DMS153 (cell line): ENCODE data around the gene NET1.

Source experiments
- DNase-seq: peaks from one replicate; lab custom pipeline; 2025; lab: John Stamatoyannopoulos, UW

The NET1 gene

GRCh38 chr10:5442065-5442989 is 30.0 kb downstream of the NET1 start:
- peak; percentile 7 for DNase-seq

DNA sequence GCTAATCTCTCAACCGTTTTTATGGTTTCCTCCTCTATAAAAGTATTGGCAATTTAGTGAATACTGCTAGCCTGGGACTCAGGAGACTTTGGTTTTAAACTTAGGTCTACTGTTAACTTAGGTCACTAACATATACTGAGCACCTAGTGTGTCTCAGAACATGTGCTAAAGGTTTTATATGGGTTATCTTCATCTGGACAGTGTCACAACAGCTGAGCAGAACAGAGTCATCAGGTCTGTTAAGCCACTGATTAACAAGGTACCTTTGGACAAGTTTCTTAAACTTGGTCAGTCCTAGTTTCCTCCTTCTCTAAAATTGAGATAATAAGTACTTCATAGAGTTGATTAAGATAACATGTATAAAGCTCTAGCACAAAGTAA is 30.6 kb downstream of the NET1 start:
- no peak for DNase-seq

DNA sequence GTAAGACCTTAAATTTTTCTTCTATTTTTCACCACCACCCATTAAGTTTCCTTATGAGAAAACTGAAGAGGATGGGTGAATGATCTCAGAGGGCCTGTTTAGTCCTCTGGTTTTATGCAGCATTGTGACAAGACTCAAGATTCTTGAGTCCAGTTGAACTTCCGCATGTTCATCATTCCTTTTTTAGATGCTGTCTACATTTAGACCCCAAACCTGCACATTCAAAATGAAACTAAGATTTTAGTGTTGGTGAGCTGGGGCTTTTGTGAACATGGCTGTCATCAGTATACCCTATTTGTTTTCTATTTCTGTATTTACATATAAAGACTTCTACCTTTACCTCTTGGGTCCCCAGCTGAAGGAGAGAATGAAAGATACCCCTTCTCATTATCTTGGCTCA is 31.1 kb downstream of the NET1 start:
- DNase-seq, result no peak

GRCh38 chr10:5445006-5445405 is 32.6 kb downstream of the NET1 start:
- DNase-seq, result no peak

GRCh38 chr10:5446390-5446926 is 34.1 kb downstream of the NET1 start:
- DNase-seq, result peak; percentile 74

GRCh38 chr10:5447056-5447455 is 34.7 kb downstream of the NET1 start:
- no peak for DNase-seq

DNA sequence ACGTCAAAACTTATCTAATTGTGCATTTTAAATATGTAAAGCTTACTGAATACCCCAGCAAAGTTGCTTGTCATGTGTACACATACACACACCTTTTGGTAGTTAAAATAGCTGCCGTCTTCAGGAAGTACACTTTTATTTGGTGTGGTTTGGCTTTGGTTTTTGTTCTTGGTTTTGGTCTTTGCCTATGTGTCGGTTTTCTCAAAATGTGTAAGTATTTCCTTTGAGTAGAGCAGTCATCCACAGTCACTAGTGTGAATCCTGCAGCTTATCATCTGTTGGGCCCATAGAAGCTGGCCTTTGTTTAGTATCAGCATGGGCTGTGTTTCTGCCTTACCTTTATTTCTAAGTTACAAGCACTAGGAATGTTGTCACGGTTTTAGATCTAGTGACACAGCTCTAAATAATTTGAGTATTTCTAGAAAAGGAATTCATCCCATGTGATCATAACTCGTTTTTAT is 35.3 kb downstream of the NET1 start:
- DNase-seq, result no peak

DNA sequence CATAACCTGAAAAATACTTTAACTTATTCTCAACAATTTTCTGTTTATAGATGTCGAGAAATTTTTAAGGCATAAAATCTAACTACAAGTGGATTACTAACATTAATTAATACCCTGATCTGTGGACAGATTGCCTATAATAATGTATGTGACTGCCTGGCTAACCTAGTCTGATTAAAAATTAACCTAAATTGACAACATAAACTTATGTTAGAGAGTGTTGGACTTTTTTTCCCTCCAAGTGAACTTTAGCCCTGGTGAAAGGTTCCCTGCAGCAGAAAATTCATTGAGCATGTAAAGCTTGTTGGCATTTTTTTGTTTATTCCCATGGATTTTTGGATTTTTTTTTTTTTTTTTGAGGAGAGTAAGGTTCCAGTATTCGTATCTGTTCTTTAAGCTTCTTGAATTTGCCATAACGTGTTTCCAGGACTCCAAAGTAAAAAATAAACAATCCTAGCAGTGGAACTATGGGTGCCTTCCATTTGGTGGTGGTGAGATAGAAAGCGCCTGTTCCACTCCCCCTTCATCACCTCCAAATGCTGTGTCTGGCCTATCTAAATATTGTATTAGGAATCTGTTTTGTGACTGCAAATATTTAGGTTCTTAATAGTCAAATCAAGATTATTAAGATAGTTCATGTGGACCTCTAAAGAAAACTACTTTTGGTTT is 36.1 kb downstream of the NET1 start:
- no peak for DNase-seq

DNA sequence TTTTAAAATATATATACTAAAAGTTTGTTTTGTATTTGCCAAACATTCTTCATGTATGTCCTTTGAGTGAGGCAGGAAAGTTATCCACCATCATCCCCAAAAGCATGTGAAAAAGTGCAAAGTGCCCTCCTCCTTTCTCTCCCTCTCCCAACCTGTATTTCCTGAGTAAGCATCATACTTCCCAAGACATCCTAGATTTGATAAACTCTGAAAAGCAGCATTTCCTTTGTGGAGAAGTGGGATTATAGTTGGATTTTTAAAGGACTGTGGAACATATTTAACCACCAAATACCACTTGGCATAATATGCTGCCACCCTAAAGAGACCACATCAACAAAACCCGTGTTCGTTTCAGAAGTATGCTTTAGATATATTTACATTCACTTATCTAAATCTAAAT is 36.9 kb downstream of the NET1 start:
- DNase-seq, result no peak

GRCh38 chr10:5449823-5450222 is 37.5 kb downstream of the NET1 start:
- no peak for DNase-seq

DNA sequence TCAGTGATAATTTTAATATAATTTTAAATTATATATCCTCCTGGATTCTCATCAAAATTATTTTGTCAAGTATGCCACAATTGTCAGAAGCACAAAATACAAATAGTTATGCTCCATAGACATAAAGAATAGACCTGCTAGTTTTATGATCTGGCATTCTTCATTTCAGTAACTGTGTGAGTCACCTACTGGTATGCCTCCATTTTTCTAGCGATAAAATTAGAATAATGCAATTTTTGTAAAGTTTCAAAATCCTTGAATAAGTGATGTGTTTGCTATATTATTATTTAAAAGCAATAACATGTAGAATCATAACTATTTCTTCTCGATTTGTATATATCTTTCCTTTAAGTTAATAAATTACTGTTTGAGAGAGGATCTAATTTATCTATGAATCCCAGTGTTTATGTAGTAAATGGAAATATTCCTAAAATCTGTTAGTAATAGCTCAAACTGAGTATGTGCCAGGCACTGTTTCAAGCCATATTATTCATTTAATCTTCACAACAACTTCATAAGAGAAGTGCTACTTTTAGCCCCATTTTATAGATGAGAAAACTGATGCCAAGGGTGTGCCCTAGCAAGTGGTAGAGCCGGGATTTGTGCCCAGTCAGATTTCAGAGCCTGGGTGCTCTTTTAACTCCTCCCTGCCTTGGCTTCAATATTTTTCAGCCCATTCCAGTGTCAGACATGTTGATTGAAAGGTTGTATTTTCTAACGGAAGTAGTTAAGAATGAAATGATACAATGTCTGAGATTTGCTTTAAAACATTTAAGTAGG is 38.4 kb downstream of the NET1 start:
- DNase-seq, result no peak

DNA sequence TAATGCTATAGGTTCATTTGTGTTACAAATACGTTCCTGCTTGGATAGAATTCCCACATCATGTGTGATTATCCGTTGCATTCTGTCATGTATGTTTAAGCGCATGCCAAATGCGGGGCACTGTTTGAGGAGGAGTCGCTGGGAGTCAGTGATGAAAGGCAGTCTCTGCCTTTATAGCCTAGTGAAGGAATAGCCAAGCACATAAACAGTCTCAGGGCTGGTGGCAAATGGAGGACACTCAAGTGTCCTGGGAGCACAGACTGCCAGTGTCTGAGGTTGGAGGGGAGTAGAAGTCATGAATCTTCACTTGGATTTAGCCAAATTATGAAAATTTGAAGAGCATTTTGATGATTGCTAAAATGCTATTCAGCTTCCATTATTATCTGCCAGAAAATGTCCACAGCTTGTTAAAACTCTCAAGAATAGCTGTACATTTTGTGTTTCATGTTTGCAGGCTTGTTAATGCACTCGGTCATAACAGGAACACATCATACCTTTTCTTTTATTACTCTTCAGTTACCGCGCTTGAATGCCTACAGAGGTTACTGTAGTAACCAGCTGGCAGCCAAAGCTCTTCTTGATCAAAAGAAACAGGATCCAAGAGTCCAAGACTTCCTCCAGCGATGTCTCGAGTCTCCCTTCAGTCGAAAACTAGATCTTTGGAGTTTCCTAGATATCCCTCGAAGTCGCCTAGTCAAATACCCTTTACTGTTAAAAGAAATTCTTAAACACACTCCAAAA is 41.6 kb downstream of the NET1 start:
- DNase-seq, result no peak

DNA sequence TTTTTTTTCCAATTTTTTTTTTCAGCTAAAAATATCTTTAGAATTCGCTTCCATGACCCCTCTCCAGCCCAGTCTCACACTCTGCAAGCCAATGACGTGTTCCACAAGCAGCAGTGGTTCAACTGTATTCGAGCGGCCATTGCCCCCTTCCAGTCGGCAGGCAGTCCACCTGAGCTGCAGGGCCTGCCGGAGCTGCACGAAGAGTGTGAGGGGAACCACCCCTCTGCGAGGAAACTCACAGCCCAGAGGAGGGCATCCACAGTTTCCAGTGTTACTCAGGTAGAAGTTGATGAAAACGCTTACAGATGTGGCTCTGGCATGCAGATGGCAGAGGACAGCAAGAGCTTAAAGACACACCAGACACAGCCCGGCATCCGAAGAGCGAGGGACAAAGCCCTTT is 44.2 kb downstream of the NET1 start:
- no peak for DNase-seq

DNA sequence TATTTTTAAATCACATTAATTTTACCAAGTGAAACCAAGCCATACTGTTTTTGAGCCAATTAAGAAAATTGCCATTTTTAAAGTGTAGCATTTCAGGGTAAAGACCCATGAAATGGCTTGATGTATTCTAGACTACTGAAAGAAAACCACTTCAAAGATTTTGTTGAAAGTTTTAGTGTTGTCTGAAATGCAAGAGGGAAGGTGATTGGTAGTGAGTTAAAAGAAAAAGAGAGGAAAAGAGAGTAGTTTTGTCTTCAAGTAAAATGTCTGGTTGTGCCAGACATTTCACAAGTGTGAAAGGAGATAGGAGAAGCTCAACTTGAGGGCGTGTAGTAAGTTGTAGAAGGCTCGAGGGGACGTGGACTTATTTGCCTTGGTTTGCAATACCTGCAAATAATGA is 45.4 kb downstream of the NET1 start:
- no peak for DNase-seq

DNA sequence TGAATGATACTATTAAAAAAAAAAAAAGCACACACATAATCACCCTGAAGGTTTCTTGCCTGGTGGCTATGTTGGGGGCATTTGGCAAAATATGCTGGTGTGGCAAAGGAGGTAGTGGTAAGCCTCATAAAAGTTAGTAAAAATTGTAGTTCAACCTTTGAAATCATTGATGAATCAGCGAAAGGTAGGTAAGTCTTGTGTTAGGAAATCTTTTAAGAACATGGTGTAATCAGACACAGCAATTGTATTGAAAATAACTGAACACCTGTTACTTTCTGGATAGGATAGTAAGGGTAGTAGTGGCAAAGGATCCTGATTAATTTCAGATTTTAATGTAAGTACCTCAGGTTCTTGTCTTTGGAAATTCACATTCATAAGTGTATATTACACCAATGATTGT is 46.1 kb downstream of the NET1 start:
- no peak for DNase-seq

DNA sequence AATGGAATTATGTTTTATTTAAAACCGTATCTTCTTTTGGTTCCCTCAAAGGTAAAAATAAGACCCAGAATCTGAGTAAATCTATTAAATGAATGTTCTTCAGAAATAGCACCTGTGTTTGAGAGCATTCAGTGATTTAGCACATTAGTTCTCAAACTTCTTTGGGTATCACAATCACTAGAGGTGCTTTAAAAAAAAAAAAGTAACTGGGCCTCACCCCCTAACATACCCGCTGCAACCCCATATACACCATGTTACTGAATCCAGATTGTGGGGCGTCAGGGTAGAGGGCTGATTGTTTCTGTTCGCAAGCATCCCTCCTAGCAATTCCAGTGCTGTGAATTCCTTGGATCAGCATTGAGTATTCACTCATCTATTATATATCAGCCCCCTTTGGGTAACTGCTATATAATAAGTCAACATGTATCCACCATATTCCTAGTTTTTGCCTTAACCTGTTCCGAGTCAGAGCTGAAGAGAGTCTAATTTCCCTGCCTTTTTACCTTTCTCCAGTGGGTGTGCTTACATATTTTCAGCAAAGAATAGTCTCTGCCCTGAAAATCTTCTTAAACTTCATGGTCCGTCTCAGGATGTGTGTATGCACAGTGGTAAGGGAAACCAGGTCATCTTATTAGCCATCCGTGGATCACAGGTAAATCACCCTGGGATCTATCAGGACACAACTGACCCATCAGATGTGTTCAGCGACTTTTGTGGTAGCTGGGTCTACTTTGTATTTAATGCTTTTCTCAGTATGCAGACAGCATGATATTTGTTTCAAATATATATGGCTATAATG is 46.8 kb downstream of the NET1 start:
- DNase-seq, result no peak

DNA sequence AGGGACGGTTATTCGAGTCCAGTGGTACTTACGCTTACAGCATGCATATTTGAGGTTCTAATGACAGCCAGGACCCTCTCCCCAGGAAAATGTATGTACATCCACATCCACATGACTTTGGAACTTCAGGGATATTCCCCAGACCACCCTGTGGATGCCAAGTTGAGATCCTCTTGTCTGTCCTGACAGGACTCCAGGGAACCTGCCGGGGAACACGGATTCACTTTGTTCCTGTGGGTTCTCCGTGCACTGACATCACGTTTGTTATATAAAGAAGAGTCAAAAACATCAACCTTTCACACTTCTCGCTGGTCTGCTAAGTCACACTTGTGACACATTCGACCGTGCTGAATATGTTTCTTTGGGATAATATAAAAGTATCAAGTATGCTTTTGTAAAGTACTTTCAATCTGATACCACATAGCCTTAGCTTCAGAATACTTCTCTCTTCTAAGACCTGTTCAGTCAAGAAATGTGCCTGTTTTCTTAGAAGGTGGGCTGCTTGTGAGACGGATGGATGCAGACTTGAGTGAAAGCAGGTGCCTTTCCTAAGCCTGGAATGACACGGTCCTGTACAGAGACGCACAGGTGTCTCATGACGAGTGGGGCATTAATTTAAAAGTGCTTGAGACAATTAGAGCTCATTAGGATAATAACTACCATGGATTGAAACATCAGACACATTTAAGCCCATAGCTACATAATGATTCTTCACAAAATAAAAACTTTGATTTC is 48.3 kb downstream of the NET1 start:
- DNase-seq, result no peak

- no peak for DNase-seq
Observed at GRCh38 chr10:5461203-5461588, 48.8 kb downstream of the NET1 start.

DNA sequence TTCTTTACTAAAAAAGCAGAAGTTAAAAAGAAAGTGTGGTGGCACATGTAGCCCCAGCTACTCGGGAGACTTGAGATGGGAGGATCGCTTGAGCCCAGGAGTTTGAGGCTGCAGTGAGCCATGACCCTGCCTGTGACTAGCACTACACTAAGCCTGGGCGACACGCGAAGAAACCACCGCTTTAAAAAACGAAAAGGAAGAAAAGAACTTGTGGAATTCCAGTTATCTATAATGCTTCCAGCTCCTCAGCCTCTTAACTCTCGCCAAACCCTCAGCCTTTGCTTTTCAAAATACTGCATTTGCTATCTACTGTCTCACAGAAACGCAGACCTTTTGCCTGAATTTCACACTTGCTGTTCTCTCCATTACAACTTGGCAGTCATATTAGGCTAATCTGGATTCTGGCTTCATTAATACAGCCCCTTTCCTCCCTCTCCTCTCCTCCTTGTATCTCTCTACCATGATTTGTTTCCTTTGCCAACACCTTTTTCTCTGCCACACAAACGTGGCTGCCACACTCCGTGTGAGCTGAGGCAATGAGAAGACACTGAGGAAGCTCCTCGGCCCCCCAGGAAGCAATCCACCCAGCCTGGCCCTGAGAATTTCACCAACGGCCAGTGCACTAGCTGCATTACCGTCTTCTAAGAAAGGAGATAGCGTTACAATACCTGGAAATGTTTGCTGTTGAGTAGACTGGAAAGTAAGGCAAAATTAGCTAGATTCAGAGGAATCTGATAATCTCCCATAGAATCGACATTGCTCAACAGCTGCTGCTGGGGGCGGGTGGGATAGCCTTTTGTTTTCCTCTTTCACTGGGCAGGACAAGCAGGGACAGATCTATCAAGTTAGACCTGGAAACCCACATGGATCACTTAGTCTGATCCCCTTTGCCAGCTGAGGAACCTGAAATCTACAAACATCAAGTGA is 49.8 kb downstream of the NET1 start:
- no peak for DNase-seq
